H1 (cell line): ENCODE data around the gene PRAMEF5. TPM values are rescaled to one million over a fixed set of nuclear protein-coding genes. Genes with fewer than 3 reads are reported as not detected.
"Not testable (repeated sequence)": the region's sequence is repeated elsewhere in the genome, so short reads cannot be mapped to it uniquely, and the experiment has no call there.

Experiments
- CTCF ChIA-PET: fragments of 300-600 bp; sonication (Branson Sonifier 250); formaldehyde crosslinking; loops from one replicate; lab custom pipeline; 2021; ENCODE audit not compliant: partially characterized antibody; lab: Charles Lee
- POLR2A ChIA-PET: fragments of 300-600 bp; sonication (Branson Sonifier 250); formaldehyde crosslinking; loops from one replicate; lab custom pipeline; 2021; ENCODE audit warnings: inconsistent platforms; ENCODE audit not compliant: partially characterized antibody; lab: Charles Lee
- DNase-seq, 2 experiments: peaks; one replicate each; pipeline versions ENCODE4 v3.0.0 to v3.0.0-alpha.2; 2010 to 2022; ENCODE audit warnings: low spot score in 2 of 2, low read depth in 1 of 2, mixed read lengths in 1 of 2
- FAIRE-seq: peaks from 2 replicates; lab custom pipeline; 2011; peaks lifted over from hg19 to GRCh38; lab: Jason Lieb, UNC
- H2AFZ ChIP-seq: 2 replicates; pipeline ENCODE4 v1.8.1; 2012; ENCODE audit warnings: low read length, inconsistent platforms
- H2AK5ac ChIP-seq: 2 replicates; pipeline ENCODE4 v1.6.1; 2013; ENCODE audit warnings: low read depth, low read length
- H2BK120ac ChIP-seq: replicated peaks from 2 replicates; pipeline ENCODE3; 2013; ENCODE audit warnings: low read depth, low read length, inconsistent platforms
- H2BK12ac ChIP-seq: 2 replicates; pipeline ENCODE4 v1.6.1; 2013; ENCODE audit warnings: low read depth, low read length
- H2BK15ac ChIP-seq: 2 replicates; pipeline ENCODE4 v1.6.1; 2013; ENCODE audit warnings: low read length
- H2BK20ac ChIP-seq: 2 replicates; pipeline ENCODE4 v1.6.1; 2013; ENCODE audit warnings: low read length
- H2BK5ac ChIP-seq: 2 replicates; pipeline ENCODE4 v1.6.1; 2013; ENCODE audit warnings: low read depth, low read length
- H3K14ac ChIP-seq: 2 replicates; pipeline ENCODE4 v1.6.1; 2013; ENCODE audit warnings: inconsistent platforms; ENCODE audit not compliant: insufficient read length
- H3K18ac ChIP-seq: 2 replicates; pipeline ENCODE4 v1.6.1; 2013; ENCODE audit warnings: low read length; ENCODE audit errors: extremely low read depth
- H3K23ac ChIP-seq: 2 replicates; pipeline ENCODE4 v1.6.1; 2013; ENCODE audit warnings: inconsistent platforms; ENCODE audit not compliant: insufficient read length
- H3K23me2 ChIP-seq: 2 replicates; pipeline ENCODE4 v1.6.1; 2013; ENCODE audit warnings: low read depth, low read length
- H3K27ac ChIP-seq: 2 replicates; pipeline ENCODE4 v1.6.1; 2011; ENCODE audit warnings: low read depth, low read length, inconsistent platforms
- H3K27me3 ChIP-seq, 4 experiments: replicated peaks in 1 of 4; 1 replicate in 1 of 4; 2 replicates in 3 of 4; pipeline versions ENCODE4 v1.6.1 to v1.8.1; 2011 to 2013; ENCODE audit warnings: low read length in 3 of 4, mild to moderate bottlenecking in 3 of 4, inconsistent platforms in 2 of 4, mixed read lengths in 2 of 4, moderate library complexity in 1 of 4; ENCODE audit not compliant: control insufficient read depth in 3 of 4, insufficient read depth in 3 of 4; ENCODE audit errors: extremely low read depth in 1 of 4
- H3K36me3 ChIP-seq, 4 experiments: 2 replicates each; pipeline versions ENCODE4 v1.6.1 to v1.8.1; 2011 to 2013; ENCODE audit warnings: mild to moderate bottlenecking in 4 of 4, low read length in 3 of 4, moderate library complexity in 2 of 4, control low read depth in 1 of 4, inconsistent platforms in 1 of 4; ENCODE audit not compliant: insufficient read depth in 4 of 4, control insufficient read depth in 2 of 4
- H3K4ac ChIP-seq: replicated peaks from 2 replicates; pipeline ENCODE3; 2013; ENCODE audit warnings: low read length, low read depth, mixed read lengths, inconsistent platforms; ENCODE audit not compliant: insufficient read length
- H3K4me1 ChIP-seq, 4 experiments: replicated peaks in 1 of 4; 1 replicate in 1 of 4; 2 replicates in 3 of 4; pipeline versions ENCODE4 v1.6.1 to v1.8.1; 2011 to 2013; ENCODE audit warnings: low read length in 3 of 4, inconsistent platforms in 2 of 4, mixed read lengths in 1 of 4; ENCODE audit not compliant: insufficient read depth in 4 of 4, control insufficient read depth in 3 of 4
- H3K4me2 ChIP-seq, 2 experiments: 2 replicates each; pipeline versions ENCODE4 v1.6.1 to v1.8.1; 2011 to 2013; ENCODE audit warnings: low read depth in 2 of 2, low read length in 2 of 2, control low read depth in 1 of 2, inconsistent platforms in 1 of 2, mild to moderate bottlenecking in 1 of 2; ENCODE audit not compliant: insufficient read depth in 1 of 2
- H3K4me3 ChIP-seq, 4 experiments: fragments of 200-600, 300-600 bp in 1 of 4; sonication (generic), shearing (Covaris generic), sonication (Bioruptor Twin) in 1 of 4; 2 replicates each; pipeline versions ENCODE4 v1.5.1 to v1.8.1; 2011 to 2016; ENCODE audit warnings: low read length in 4 of 4, low read depth in 3 of 4, control low read depth in 2 of 4, inconsistent platforms in 2 of 4, mild to moderate bottlenecking in 2 of 4, mixed read lengths in 1 of 4, moderate library complexity in 1 of 4; ENCODE audit not compliant: insufficient read depth in 2 of 4; ENCODE audit errors: extremely low read depth in 1 of 4
- H3K56ac ChIP-seq: replicated peaks from 2 replicates; pipeline ENCODE3; 2013; ENCODE audit warnings: low read depth, mild to moderate bottlenecking, mixed read lengths, low read length, inconsistent platforms; ENCODE audit not compliant: insufficient read length
- H3K79me1 ChIP-seq: 2 replicates; pipeline ENCODE4 v1.6.1; 2013; ENCODE audit warnings: low read depth, low read length, control low read depth
- H3K79me2 ChIP-seq, 2 experiments: 2 replicates each; pipeline versions ENCODE4 v1.6.1 to v1.8.1; 2012 to 2013; ENCODE audit warnings: low read length in 2 of 2, mild to moderate bottlenecking in 2 of 2, inconsistent platforms in 1 of 2; ENCODE audit not compliant: insufficient read depth in 2 of 2, control insufficient read depth in 1 of 2
- H3K9ac ChIP-seq, 4 experiments: replicated peaks in 1 of 4; 1 replicate in 1 of 4; 2 replicates in 3 of 4; pipeline versions ENCODE4 v1.6.1 to v1.8.1; 2011 to 2013; ENCODE audit warnings: low read depth in 3 of 4, low read length in 3 of 4, control low read depth in 2 of 4, mild to moderate bottlenecking in 2 of 4, moderate library complexity in 2 of 4, inconsistent platforms in 1 of 4; ENCODE audit errors: extremely low read depth in 1 of 4
- H3K9me3 ChIP-seq, 2 experiments: 2 replicates each; pipeline versions ENCODE4 v1.6.1 to v1.8.1; 2012 to 2013; ENCODE audit warnings: mild to moderate bottlenecking in 2 of 2, moderate library complexity in 2 of 2, control low read depth in 1 of 2, inconsistent platforms in 1 of 2, low read depth in 1 of 2, low read length in 1 of 2, mixed read lengths in 1 of 2; ENCODE audit not compliant: insufficient read depth in 2 of 2
- H4K20me1 ChIP-seq, 2 experiments: replicated peaks in 1 of 2; 2 replicates each; pipeline versions ENCODE3 to v1.8.1; 2011 to 2013; ENCODE audit warnings: inconsistent platforms in 2 of 2, low read length in 2 of 2, mild to moderate bottlenecking in 1 of 2; ENCODE audit not compliant: insufficient read depth in 2 of 2, control insufficient read depth in 1 of 2
- H4K5ac ChIP-seq: 2 replicates; pipeline ENCODE4 v1.6.1; 2013; ENCODE audit warnings: low read length, low read depth, mixed read lengths, inconsistent platforms; ENCODE audit not compliant: insufficient read length
- H4K8ac ChIP-seq: 2 replicates; pipeline ENCODE4 v1.8.0; 2013; ENCODE audit warnings: mild to moderate bottlenecking, moderate library complexity, low read length, inconsistent platforms; ENCODE audit not compliant: insufficient read depth; ENCODE audit errors: extremely low read depth
- H4K91ac ChIP-seq: replicated peaks from 2 replicates; pipeline ENCODE3; 2013; ENCODE audit warnings: low read length, mixed read lengths, inconsistent platforms; ENCODE audit not compliant: insufficient read length
- WGBS, 2 experiments: shearing (Covaris generic) in 1 of 2; methylation state at CpG; one replicate each; pipeline versions ENCODE4 v1.1.6 to v1.1.7; 2013 to 2015; ENCODE audit warnings: low lambda C conversion rate in 2 of 2, mixed read lengths in 2 of 2, inconsistent platforms in 1 of 2, low coverage in 1 of 2, missing lambda C conversion rate in 1 of 2; ENCODE audit not compliant: insufficient replicate concordance in 2 of 2, insufficient coverage in 1 of 2, insufficient read length in 1 of 2; ENCODE audit errors: extremely low coverage in 1 of 2, missing lambda C conversion rate in 1 of 2; 5-methylcytosine and 5-hydroxymethylcytosine counted together
- polyA plus RNA-seq, 7 experiments: library from polyadenylated mRNA; depleted of rRNA in 3 of 7; stranded (reverse) in 5 of 7; unstranded in 2 of 7; fragments of >200 nt in 5 of 7; fragments of 200-250 nt in 2 of 7; gene quantifications; 1 replicate in 5 of 7; 2 replicates in 1 of 7; 4 replicates in 1 of 7; pipeline versions ENCODE4 v1.2.1 to v1.2.3, GENCODE V29; 2011 to 2013; ENCODE audit warnings: missing spikeins in 2 of 7, mixed read lengths in 2 of 7
- total RNA-seq: library from RNA; stranded (reverse); fragmentation: NEBNext Ultra II Directional; extraction: Animal tissue kit (Norgen Biotek cat#: 25700); gene quantifications from 2 replicates; pipeline ENCODE4 v1.2.1, GENCODE V29; 2021

Gene PRAMEF5
- total and polyA plus RNA-seq, 2 of the 8 experiments (the other 6 are each of a cell fraction or from before 2014, with no cell fraction given): not detected

GRCh38 chr1:13285037-13285436 is 31.0 kb downstream of the PRAMEF5 start, which contains the start of gene PRAMEF8:
TSS of gene PRAMEF8 (minus strand) at chr1:13285137. CDS start at chr1:13284091, 1,046 bp downstream.
- H3K27me3 ChIP-seq, H2AK5ac ChIP-seq, H3K23me2 ChIP-seq, H3K27ac ChIP-seq, H3K4ac ChIP-seq, H2BK5ac ChIP-seq, H3K56ac ChIP-seq, H3K79me1 ChIP-seq, H4K8ac ChIP-seq, H2BK12ac ChIP-seq, H3K4me1 ChIP-seq, H2BK15ac ChIP-seq, POLR2A ChIA-PET, H3K36me3 ChIP-seq, H3K79me2 ChIP-seq, H3K14ac ChIP-seq, H2BK20ac ChIP-seq, H3K9me3 ChIP-seq, H4K20me1 ChIP-seq, DNase-seq, H3K4me2 ChIP-seq, H3K23ac ChIP-seq, H3K18ac ChIP-seq, H2BK120ac ChIP-seq, H2AFZ ChIP-seq, H4K5ac ChIP-seq, H4K91ac ChIP-seq, CTCF ChIA-PET, FAIRE-seq, H3K9ac ChIP-seq, H3K4me3 ChIP-seq: not testable (repeated sequence)
- WGBS, 2 experiments: no CpG with 5 or more reads among the region's 1 CpG

DNA sequence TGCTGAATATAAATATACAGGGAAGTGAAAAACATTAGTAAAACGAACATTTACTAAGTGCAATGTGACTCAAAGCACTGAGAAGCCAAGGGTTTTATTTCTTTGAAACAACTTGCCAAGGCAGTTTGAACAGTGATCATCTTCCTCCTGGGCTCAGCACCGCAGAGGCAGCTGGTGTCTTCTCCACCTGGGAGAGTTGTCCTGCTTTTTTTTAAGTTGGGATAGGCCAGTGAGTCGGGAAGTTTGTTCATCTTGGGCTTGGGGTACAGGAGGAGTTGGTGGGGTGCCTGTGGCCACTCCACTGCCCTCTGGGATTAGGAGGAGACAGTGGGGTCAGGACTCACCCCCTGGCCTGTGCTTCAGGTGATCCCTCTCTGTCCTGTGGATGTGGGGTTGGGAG is 35.0 kb downstream of the PRAMEF5 start:
- H3K56ac ChIP-seq, H3K9ac ChIP-seq, H3K4ac ChIP-seq, DNase-seq, H2BK15ac ChIP-seq, H3K79me2 ChIP-seq, H4K20me1 ChIP-seq, H3K27ac ChIP-seq, H3K4me2 ChIP-seq, H3K14ac ChIP-seq, H2AK5ac ChIP-seq, H4K8ac ChIP-seq, H3K4me1 ChIP-seq, POLR2A ChIA-PET, H3K27me3 ChIP-seq, H4K5ac ChIP-seq, H3K18ac ChIP-seq, H2BK20ac ChIP-seq, H2BK5ac ChIP-seq, H2AFZ ChIP-seq, FAIRE-seq, CTCF ChIA-PET, H2BK120ac ChIP-seq, H3K9me3 ChIP-seq, H2BK12ac ChIP-seq, H3K79me1 ChIP-seq, H3K4me3 ChIP-seq, H3K23me2 ChIP-seq, H3K23ac ChIP-seq, H4K91ac ChIP-seq, H3K36me3 ChIP-seq: not testable (repeated sequence)
- WGBS, 2 experiments: no CpG with 5 or more reads among the region's 3 CpGs
